ENCODE data around the gene TMEM63B. TPM values are rescaled to one million over a fixed set of nuclear protein-coding genes. Genes with fewer than 3 reads are reported as not detected.

The TMEM63B gene
- total RNA-seq, 1 experiment from 2014 or later, result 25.5 TPM

DNA sequence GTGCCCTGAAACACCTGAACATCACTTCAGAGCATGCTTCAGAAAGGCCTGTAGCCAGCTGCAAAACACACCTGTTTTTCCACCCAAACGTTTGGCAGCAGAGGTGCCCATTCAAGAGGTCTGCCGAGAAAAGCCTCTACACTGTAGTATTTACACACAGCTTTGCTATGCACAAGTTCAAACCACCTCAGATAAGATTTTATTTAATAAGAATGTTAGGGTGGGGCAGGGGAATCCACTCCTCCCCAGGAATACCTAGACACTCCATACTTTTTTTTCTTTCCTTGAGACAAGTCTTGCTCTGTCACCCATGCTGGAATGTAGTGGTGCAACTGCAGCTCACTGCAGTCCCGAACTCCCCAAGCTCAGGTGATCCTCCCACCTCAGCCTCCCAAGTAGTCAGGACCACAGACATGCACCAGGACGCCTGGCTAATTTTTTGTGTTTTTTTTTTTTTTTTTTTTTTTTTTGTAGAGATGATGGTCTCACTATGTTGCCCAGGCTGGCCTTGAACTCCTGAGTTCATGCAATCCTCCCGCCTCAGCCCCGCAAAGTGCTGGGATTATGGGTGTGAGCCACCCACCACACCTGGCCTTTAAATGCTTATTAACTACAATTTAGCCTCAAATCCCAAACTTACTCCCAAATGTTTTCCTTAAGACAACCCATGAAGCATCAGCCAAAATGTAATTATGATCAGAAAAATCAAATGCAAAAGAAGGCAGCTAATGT, 9.8 kb upstream of the TMEM63B start:
- DNase-seq (ENCODE audit: low read depth), result peak; percentile 13

DNA sequence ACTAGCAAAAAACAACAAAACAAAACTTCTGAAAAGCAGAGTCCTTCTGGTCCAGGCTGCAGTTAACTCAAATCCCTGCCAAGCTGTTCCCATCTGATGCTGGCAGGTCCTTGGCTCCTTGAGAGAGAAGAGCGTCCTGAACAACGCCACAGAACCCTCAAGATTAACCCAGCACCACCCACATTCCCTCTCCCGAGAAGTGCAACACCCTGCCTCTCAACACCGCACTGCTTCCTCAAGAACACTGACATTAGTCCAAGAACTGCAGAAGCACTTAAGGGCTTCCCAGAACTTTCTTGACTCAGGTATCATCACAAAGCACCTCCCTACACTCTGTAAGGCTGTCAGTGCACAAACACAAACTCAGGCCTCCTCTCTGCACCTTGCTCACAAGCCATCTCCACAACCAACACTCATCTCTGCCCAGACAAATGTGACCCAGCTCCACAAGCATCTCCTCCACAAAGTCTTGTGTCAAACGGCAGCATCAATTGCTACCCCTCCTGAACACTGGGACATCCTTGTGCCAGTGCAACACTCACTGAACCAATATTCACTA, 7.6 kb upstream of the TMEM63B start:
- no peak for DNase-seq (ENCODE audit: low read depth)

DNA sequence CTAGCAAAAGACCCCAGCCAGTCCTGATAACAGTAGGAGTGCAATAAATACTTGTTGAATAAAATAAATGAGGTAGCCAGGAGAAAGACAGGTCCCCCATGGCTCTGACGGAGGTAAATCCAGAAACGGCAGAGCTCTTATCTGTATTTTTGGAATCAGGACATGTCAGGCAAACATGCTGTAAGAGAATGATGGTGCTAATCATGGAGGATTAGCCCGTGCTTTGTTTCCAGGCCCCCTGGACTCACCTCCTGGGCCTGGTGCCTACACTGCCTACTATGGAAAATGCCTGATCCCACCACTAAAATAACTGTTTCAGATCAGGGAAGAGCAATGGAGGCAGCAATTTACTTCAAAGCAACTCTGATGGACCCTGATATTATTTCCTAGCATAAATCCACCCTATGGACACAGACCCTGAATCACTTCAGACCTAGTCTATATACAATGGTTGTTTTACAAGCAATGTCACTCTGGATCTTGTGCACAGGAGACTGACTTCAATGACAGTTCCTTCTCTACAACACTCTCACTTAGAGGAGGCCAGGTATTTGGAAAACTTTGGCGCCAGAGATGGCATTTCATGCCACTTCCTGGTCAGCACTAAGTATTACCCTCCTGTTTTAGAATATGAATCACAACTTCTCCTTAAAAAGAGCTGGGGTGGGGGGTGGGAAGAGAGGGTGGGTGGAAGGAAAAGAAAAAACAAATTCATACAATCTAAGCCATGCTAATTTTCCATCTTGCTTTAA, 6.5 kb upstream of the TMEM63B start:
- DNase-seq (ENCODE audit: low read depth), result no peak

DNA sequence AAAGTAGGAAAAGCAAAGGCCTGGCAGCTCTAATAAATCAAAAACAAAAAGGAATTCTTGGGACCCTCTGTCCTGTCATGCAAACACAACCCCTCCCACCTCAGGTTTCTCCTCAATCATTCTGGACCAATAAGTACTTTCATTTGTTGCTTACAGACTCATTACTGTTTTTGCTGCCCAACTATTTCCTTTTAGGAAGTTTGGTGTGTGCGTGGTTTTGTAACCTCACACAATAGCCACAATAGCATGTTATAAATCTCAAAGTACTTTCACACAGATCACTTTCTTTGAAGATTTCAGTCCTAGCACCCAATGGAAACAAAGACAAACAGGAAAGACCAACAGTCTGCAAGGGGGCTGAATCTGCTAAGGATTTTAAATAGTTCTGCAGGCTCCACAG, 4.6 kb upstream of the TMEM63B start:
- DNase-seq (ENCODE audit: low read depth), result no peak

DNA sequence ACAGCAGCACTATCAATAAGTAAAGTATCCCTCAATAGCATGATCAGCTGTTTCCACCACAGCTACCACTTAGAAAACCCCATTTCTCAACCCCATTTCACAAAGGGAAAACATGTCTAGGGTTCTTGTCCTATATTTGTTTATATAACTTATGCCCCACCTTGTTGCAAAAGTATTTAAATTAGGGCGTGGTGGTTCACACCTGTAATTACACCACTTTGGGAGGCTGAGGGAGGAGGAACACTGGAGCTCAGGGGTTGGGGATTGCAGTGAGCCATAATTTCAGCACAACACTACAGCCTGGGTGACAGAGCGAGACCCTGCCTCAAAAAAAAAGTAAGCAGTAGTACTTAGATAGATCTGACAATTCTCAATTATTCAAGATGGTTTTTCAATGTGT, 3.8 kb upstream of the TMEM63B start:
- DNase-seq (ENCODE audit: low read depth), result no peak

DNA sequence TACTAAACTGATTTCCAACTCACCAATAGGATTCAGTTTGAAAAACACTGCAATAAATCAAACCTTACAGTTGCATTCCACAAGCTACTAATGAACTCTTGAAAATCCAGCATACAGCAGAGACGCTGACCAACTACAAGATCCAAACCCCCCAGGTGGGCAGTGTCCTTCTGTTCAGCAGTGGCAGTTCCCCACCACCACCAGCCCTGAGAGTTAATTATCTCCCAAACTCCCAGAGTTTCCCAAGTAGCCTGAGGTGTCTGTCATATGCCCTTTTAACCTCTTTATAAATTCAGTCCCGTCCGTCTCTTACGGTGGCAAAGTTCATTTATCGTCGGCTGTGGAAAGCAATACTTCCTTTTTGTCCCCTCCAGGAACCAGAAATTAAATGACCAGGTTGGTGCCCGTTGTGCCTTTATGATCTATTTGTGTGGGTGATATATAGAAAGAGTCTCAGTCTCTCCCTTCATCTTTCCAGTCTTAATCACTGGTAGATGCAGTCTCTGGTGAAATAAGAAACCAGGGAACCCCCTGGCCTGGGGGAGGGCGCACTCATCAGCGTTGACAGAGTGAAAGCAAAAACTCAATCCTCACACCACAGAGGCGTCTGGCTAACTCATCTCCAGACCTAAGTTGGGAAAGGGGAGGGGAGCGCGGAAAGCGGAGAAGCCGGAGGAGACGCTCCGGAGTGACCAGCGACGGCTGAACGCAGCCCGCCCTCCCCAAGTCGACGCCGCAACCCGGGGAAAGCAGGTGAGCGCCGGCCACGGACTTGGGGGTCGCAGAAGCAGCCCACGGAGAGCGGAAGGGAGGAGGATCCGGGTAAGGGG, 819 bp upstream of the TMEM63B start:
- DNase-seq (ENCODE audit: low read depth), result peak; percentile 84

DNA sequence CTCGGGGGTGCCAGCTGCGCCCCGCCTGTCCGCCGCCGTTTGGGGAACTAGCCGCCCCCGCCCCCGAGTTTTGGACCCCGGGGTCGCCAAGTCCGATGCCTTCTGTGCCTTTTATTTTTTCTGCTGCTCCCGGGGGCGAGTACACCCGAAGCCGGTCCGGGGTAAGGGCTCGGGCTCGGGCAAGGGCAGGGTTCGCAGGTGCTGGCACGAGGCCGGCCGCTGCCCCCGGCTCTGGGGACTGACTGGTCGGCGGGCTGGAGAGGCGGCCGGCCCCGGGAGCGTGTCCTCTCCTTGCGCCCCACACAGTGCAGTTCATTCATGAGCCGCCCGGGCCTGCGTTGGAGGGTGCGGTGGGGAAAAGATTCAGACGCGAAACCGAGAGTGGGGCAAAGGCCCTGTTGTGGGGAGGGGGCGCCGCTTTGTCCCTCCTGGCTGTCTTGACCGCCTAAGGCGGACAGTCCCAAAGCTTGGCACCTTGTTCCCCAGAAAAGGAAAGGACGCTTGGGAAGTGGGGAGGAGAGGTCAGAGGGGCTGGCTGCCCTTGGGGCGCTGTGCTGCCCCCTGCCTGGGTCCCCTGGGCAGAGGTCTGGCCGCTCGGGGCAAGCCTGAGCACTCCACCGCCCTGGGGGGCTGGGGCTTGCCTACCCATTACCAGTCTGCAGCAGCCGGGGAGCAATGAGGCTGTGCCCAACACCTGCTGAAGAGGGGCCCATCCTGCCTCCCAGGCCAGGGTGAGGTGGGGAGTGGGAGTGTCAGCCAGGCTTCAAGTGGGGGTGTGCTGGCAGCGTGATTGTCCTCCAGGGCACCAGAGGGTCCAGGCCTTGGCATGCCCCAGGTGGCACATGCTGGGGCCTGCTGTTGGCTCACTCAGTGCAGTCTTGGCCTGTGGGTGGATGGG, 915 bp downstream of the TMEM63B start:
- DNase-seq (ENCODE audit: low read depth), result peak; percentile 39

DNA sequence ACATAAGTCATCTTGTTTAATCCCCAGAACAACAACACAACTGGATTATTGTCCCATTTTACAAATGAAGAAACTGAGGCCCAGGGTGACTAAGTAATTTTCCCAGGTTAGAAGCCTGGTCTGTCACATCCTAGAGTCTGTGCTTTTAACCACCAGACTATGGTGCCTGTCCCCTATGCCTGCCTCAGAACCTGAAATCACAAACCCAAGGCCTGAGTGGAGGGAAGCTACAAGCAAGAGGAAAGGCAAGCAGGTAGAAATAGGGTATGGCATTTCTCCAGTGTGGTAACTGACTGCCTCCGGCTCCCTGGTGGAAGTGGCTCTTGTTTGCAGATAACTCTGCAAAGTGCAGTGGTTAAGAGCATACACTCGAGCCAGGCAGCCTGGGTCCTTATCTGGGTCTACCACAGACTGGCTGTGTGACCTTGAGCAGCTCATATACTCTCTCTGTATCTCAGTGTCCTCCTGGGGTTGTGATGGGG, 2.5 kb downstream of the TMEM63B start:
- no peak for DNase-seq (ENCODE audit: low read depth)

DNA sequence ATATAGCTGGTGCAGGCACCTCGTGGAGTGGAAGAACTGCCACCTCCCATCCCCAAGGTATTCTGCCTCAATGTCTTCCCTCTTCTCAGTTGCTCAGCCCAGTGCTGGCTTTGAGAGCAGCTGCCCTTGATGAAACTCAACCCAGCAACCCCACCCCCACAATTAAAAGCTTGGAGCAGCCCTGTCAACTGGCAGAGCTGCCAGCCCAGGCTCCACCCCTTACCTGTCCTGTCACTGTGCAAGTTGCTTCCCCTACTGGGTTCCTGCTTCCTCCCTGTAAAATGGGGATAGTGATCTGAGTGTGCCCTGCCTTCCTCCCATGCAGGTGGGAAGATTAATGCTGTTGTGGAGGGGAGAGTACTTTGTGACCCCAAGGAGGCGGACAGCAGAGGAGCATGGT, 4.5 kb downstream of the TMEM63B start:
- no peak for DNase-seq (ENCODE audit: low read depth)

DNA sequence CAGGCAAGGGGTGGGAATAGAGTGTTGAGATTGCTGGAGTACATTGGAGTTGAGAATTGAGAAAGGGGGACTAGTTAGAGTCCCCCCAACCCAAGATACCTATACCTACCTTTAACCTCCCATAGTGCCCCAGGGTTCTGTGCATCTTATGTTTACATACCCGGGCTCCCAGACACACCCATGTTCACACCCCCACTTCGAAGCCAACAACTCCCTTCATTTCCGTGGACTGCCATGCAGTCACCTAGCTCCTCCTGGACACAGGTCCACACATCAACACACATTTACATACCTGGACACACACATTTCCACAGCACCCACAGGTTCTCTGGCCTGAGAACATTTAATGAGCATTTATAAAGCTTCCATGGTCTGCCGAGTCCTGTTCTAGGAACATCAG, 5.1 kb downstream of the TMEM63B start:
- no peak for DNase-seq (ENCODE audit: low read depth)

DNA sequence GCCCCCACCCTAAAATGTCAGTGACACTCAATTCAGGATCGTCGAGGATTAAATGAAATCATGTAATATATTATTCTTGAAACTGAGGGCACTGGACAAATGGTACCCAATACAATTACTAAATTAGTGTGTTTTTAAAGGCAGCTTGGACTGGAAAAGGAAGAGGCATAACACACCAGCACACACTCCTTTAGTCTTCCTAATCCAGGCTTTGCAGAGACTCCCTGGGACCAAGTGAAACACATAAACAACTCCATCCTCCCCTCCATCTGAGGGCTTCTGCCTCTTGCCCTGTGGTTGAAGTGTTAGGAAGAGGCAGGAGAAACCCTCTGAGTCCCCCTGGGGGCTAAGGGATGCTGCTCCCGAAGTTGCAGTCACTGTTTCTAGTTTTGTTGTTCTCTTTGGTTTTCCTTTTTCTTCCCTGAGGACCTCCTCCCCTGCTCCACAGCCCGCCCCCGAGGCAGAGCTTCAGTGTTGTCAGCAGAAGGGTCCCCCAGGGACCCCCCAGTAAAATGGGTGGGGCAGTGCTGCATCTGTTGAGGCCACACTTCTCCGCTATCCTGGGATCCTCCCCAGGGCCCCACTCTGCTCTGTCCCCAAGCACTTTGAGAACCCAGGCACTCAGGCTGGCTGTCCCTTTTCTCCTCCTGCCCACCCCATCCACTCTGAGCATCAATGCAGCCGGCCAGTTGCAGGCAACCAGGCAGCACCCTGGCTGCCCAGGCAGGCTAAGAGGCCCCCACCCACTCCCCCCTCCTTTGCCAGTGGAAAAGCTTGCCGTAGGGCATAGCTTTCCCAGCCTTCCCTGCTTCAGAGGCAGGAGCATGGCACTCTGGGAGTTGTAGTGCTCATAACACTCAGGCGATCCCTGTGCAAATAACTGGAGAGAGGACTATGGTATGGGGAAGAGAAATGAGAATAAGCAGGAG, 5.9 kb downstream of the TMEM63B start:
- DNase-seq (ENCODE audit: low read depth), result peak; percentile 49

DNA sequence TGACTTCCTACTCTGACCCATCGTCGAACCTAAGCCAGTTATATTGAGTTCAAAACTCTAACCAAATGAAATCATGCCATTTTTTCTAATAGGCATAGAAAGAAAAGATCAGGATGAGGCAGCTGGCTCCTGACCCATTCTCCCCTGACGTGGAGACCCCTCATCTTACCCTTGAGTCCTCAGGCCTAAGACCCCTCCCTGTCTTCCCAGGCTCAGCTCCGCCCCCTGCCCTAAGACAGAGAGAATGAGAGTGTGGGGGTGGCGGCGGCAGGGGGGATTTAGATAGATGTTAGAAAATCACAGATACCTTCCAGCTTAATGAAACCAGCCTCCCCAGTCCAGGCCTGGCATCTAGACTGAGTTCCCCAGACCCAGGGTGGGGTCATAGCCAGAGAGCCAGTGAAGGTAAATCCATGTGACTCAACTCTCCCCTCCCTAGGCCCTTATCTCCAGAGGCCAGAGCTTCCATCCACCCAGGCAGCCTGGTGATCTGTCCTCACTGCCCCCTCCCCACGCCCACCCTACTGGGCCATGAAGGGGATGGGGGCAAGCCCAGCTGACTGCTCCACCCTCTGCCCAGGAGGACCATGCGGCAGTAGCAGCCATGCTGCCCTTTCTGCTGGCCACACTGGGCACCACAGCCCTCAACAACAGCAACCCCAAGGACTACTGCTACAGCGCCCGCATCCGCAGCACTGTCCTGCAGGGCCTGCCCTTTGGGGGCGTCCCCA, 6.8 kb downstream of the TMEM63B start:
- no peak for DNase-seq (ENCODE audit: low read depth)

DNA sequence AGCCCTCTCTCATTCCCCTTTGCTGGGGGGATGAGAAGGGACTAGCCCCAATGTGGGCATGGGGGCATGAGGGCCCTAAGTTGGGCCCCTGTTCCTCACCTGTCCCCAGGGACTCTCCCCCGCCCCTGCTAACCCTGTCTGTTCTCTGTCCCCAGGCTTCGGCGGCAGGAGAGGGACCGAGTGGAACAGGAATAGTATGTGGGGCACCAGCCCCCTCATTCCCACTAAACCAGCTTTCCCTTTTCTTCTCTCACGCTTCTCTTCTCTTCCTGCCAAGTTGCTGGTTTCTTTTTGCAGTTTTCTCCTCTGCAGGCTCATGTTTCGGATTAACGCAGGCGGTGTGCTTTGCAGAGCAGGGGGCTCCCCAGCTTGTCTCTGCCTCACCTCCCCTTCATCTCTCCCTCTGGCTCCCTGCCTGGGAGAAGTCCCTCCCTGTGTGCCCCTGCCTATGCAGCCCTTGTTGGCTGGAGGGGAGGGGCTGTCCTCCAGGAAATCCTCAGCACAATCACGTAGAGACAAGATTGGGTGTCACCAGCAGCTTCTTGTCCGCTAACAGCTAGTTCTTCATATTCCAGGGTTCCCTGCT, 7.9 kb downstream of the TMEM63B start:
- DNase-seq (ENCODE audit: low read depth), result no peak

DNA sequence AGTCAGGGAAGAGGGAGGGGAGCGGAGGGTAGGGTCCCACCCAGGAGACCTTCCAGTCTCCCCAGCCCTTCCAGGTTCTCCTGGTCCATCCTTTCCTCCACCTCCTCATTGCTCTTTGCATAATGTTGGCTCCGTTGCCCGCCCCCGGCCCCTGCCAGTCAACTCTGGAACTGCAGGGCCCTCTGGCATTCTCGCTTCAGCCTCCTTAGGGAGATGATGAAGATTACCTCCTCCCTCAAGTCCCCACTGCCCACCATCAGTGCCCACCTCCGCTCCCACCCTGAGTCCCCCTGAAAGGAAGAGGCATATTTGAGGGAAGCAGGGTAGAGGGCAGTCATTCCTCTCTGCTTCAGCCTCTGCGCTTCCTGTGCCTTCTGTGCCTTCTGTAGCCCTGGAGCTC, 8.5 kb downstream of the TMEM63B start:
- no peak for DNase-seq (ENCODE audit: low read depth)

DNA sequence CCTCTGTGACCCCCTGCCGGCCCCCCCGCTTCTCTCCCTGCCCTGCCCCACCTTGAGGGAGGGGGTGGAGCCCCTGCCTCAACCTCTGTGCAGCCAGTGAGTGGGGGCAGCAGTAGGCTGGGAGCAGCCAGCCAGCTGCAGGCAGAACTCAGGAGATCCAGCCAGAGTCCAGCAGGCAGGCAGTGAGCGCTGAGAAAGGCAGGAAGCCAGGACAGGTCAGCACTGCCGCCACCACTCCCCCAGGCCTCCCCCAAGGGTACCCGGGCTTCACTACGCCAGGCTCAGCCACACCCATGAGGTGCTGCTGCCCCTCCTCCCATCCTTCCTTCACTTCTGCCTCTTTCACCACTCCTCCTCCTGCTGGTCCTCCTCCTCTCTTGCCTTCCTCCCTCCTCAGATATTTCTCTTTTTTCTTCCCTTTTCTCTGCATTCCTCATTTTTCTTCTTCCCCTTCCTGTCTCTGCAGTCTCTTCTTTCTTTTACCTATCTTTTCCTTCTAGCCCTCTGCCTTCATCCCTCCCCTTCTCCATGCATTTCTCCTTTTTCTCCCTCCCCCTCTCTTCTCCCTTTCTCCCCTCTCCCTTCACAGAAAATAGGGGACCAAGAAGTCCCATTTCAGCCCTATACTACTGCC, 11.5 kb downstream of the TMEM63B start:
- no peak for DNase-seq (ENCODE audit: low read depth)

DNA sequence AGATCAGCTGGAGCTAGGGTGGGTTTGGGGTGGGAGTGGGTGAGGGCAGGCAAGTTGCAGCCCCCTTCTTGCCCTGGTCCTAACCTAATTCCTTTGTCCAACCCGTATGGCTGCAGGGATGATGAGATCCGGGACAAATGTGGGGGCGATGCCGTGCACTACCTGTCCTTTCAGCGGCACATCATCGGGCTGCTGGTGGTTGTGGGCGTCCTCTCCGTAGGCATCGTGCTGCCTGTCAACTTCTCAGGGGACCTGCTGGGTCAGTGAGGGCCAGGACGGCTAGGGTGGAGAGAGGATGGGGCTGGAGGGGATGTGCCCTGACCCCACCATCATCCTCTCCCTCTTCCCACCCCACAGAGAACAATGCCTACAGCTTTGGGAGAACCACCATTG, 12.0 kb downstream of the TMEM63B start:
- no peak for DNase-seq (ENCODE audit: low read depth)

DNA sequence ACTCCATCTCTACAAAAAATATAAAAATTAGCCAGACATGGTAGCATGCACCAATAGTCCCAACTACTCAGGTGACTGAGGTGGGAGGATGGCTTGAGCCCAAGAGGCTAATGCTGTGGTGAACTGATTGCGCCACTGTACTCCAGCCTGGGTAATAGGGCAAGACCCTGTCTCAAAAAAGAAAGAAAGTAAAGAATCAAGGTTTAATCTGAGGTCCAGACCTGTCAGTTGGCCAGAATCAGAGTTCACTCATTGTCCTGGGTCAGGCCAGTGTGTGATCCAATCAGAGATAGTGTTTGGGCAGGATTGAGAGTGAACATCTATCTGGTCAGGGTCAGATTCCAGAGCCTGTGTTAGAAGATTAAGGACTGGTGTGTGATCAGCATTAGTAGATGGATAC, 15.5 kb downstream of the TMEM63B start:
- no peak for DNase-seq (ENCODE audit: low read depth)

DNA sequence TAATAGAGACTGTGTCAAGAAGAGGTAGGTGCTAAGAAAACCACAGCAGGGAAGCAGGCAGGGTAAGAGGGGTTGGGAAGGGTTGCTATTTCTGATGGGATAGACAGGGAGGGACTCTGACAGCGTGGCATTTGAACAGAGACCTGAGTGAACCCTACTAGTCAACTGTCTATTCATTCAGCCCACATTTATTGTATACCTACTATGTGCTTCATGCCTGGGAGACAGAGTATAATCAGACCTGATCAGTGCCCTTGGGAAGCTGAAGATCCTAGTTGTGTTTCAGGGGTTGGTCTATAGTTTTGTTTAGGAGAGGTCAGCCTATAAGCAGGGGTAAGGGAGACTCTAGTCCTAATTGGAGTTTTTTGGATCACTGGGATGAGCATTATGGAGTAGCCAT, 16.4 kb downstream of the TMEM63B start:
- DNase-seq (ENCODE audit: low read depth), result no peak

All from Daoy (cell line).